ENCODE measurements around the gene MRPL38.

MRPL38 gene

DNA sequence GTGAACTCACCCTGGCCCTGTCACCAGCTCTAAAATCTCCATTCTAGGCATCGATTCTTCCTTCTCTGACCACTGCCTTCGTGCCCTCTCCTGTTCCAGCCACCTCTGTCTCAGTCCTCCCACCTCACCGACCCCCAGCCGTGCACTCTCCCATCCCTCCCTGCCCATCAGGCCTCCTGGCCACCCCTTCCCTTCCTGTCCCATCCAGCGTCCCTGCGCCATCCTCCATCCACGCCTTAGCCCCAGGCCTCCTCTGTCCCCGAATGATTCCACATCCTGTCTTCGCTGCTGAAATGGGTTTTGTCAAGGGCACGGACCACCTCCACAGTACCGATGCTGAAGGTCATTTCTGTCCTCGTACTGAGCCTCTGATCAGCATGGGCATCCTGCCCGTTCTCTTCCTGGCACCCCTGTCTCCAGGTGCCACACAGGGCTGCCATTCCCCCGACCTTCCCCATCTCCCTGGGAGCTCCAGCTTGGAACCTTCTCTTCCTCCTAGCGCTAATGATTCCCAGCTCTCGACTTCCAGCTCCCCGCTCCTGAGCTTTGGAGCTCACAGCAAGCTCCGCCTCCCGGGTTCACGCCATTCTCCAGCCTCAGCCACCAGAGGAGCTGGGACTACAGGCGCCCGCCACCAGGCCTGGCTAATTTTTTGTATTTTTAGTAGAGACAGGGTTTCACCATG, 10.5 kb downstream of the MRPL38 start:
- peaks cover 11% of the 10 kb centered on the region for H3K36me3 ChIP-seq (ENCODE audit: control insufficient read depth, insufficient read depth, low read length)
- DNase-seq (ENCODE audit: extremely low read depth, insufficient read length), result no peak
- H3K4me3 ChIP-seq (replicated peaks; ENCODE audit: low read depth, low read length), result no peak overlapping the region
- H3K27me3 ChIP-seq (replicated peaks; ENCODE audit: control insufficient read depth, insufficient read depth, low read length), result no peaks in the 10 kb centered on the region
- TF ChIP-seq, protein P1, sequence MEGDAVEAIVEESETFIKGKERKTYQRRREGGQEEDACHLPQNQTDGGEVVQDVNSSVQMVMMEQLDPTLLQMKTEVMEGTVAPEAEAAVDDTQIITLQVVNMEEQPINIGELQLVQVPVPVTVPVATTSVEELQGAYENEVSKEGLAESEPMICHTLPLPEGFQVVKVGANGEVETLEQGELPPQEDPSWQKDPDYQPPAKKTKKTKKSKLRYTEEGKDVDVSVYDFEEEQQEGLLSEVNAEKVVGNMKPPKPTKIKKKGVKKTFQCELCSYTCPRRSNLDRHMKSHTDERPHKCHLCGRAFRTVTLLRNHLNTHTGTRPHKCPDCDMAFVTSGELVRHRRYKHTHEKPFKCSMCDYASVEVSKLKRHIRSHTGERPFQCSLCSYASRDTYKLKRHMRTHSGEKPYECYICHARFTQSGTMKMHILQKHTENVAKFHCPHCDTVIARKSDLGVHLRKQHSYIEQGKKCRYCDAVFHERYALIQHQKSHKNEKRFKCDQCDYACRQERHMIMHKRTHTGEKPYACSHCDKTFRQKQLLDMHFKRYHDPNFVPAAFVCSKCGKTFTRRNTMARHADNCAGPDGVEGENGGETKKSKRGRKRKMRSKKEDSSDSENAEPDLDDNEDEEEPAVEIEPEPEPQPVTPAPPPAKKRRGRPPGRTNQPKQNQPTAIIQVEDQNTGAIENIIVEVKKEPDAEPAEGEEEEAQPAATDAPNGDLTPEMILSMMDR (IDR thresholded peaks at IDR 0.05; ENCODE audit: insufficient read depth, low read length, poor library complexity, severe bottlenecking), result no peak

DNA sequence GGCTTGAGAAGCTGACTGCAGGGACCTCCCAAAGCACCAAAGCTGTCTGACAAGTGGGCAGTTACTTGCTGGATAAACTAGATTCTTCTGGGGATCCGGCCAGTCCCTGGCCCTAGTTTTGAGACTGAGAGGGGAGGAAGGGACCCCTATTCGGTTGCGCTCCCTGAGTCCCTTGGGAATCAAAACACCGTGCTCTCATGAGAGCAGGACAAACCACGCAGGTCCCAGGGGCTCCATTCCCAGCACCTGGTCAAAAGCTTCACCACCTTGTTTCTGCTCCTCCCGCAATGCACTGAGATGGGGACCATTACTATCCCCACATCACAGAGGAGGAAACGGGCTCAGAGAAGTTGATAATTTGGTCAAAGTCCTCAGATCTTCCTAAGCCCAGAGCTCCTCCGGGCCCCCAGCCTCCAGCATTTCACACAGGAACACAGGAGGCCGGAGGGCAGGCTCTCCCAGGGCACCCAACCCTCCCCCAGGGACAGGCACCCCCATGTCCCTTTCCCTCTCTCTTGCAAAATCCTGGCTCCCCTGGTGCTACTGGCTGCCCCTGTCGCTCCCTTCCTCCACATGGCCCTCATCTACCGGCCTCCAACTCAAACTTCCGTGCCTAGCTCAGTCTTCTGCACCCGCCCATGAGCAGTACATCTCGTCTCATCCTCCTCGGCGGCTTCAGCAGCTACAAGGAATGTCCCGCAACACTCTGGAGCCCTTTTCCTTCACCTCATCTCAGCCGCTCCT, 11.2 kb downstream of the MRPL38 start:
- H3K27me3 ChIP-seq (replicated peaks; ENCODE audit: control insufficient read depth, insufficient read depth, low read length), result no peaks in the 10 kb centered on the region
- DNase-seq (ENCODE audit: extremely low read depth, insufficient read length), result no peak
- H3K36me3 ChIP-seq (ENCODE audit: control insufficient read depth, insufficient read depth, low read length), result peaks cover 11% of the 10 kb centered on the region
- H3K4me3 ChIP-seq (replicated peaks; ENCODE audit: low read depth, low read length), result no peak overlapping the region
- TF ChIP-seq, protein P1 (IDR thresholded peaks at IDR 0.05; ENCODE audit: insufficient read depth, low read length, poor library complexity, severe bottlenecking), result no peak

DNA sequence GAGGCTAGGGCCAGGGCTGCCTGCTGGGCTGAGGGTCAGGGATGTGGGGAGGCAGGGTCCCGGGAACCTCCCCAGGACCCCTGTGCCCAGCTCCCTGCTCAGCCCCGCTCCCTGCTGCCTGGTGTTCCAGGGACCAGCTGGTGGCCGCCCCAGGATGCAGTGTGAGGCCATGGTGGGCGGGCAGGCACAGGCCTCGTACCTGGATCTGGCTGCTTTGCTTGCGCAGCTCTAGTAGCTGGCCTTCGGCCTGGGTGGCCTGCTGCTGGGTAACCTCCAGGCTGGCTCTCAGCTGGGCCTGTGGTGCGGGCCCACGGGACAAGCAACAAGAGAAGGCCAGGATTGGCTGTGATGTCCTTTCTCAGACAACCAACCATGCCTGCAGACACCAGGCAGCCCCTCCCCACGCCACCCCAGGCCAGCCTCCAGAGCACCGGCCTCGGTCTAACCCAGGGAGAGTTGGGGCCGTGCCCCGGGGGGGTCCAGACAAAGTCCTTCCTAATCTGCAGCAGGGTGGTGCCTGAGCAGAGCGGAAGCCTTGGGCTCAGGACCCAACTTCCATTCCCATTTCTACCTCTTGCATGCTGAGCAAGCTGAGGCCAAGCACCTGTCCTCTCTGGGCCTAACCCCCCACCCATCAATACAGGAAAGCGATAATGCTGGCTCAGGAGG, 12.0 kb downstream of the MRPL38 start:
- no peaks in the 10 kb centered on the region for H3K27me3 ChIP-seq (replicated peaks; ENCODE audit: control insufficient read depth, insufficient read depth, low read length)
- peaks cover 11% of the 10 kb centered on the region for H3K36me3 ChIP-seq (ENCODE audit: control insufficient read depth, insufficient read depth, low read length)
- DNase-seq (ENCODE audit: extremely low read depth, insufficient read length), result no peak
- TF ChIP-seq, protein P1 (IDR thresholded peaks at IDR 0.05; ENCODE audit: insufficient read depth, low read length, poor library complexity, severe bottlenecking), result no peak
- no peak overlapping the region for H3K4me3 ChIP-seq (replicated peaks; ENCODE audit: low read depth, low read length)

DNA sequence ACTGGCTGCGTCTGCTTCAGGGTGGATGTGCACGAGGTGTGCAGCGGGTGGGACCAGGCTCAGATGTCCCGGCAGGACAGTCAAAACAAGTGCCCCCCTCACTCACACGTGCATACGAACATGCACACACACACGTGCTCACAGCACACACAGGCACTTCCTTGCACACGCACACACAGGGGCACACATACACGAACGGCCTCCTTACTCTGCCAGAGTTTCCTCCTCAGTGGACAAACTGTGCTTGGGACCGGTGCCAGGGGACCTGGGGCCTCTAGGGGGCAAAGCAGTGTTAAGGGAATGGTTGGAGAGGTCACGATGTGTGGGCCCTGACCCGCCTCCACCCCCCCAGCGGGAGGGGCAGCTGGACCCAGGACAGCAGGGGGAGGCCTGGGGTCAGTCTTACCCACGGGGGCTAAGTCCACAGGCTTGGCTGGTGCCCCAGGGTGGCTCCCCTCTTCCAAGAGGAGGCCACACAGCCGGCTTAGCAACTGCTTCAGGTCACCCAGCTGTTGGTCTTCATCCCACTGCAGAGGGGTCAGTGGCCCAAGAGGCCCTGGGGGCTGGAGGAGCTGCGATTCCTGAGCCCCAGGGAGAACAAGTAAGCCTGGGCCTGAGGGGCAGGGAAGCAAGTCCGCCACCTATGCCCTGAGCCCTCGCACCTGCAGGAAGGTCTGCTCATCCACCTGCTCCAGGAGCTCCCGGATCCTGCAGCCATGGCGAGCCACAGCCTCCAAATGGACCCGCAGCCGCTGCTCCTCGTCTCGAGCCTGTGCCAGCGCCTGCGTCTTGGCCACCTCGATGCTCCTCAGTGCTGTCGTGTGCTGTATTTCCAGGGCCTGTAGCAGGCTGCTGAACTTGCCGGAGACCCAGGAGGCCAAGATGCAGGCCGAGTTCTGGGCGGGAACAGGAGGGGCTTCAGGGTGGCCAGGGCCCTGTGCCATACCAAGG, 12.8 kb downstream of the MRPL38 start:
- TF ChIP-seq, protein P1 (IDR thresholded peaks at IDR 0.05; ENCODE audit: insufficient read depth, low read length, poor library complexity, severe bottlenecking), result no peak
- H3K36me3 ChIP-seq (ENCODE audit: control insufficient read depth, insufficient read depth, low read length), result peaks cover 11% of the 10 kb centered on the region
- no peaks in the 10 kb centered on the region for H3K27me3 ChIP-seq (replicated peaks; ENCODE audit: control insufficient read depth, insufficient read depth, low read length)
- no peak for DNase-seq (ENCODE audit: extremely low read depth, insufficient read length)
- no peak overlapping the region for H3K4me3 ChIP-seq (replicated peaks; ENCODE audit: low read depth, low read length)

DNA sequence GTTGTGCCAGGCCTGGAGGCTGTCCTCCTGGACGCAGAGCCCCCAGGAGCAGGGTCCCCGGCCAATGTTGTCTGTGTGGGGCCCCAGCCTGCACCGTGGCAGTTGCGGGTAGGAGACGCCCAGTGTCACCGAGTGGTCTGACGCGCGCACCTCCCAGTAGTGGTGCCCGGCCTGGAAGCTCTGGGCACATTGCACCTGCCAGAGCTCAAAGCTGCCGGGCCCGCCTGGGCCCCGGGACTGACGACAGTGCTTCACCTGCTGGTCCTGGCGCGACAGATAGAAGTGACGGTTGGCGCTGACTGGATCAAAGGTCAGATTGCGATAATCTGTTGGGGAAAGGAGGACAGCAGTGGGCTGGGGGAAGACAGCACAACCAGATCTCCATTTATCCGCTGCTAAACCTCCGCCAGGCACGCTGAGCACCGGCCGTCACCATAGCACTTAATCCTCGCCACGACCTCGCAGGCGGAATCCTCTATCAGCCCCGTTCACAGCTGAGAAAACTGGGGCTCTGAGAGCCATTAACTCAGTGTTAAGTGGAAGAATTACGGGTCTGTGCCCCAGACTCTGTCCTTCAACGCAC, 13.6 kb downstream of the MRPL38 start:
- H3K4me3 ChIP-seq (replicated peaks; ENCODE audit: low read depth, low read length), result no peak overlapping the region
- no peaks in the 10 kb centered on the region for H3K27me3 ChIP-seq (replicated peaks; ENCODE audit: control insufficient read depth, insufficient read depth, low read length)
- TF ChIP-seq, protein P1 (IDR thresholded peaks at IDR 0.05; ENCODE audit: insufficient read depth, low read length, poor library complexity, severe bottlenecking), result no peak
- no peak for DNase-seq (ENCODE audit: extremely low read depth, insufficient read length)
- H3K36me3 ChIP-seq (ENCODE audit: control insufficient read depth, insufficient read depth, low read length), result peaks cover 11% of the 10 kb centered on the region

Data from GM06990 (cell line).